ENCODE data around the gene EGF.

DNA sequence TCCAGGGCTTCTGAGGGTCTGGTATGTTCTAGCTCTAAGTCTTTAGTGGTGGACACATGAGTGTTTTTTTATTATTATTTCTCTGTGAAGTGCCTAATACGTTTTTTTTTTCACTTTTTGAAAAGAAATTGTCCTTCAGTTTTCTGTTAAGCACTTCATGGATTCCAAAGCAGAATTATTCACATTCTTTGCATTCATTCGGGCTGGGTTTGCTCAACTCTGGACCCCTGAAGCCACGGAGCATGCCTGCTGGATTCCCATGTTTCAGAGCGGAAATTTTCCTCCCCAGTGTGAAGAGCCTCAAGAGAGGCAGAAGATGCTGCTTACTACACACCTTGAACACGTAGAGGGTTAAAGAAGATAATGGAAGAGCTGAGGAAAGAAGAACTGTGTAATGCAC, 107.5 kb downstream of the EGF start:
- TF ChIP-seq POLR2A (IDR thresholded peaks at IDR 0.05) (no peak), CTCF (IDR thresholded peaks at IDR 0.05) (no peak)

All from heart left ventricle (tissue), 13 donors.